Tibial nerve (tissue), 4 donors: ENCODE measurements around the gene APH1B.

Source experiments
- EP300 ChIP-seq, 2 donors: sonication (generic); formaldehyde crosslinking; IDR thresholded peaks; one replicate each; pipeline ENCODE4 v1.6.1; 2017; ENCODE audit warnings: antibody characterized with exemption in 2 of 2, mild to moderate bottlenecking in 1 of 2
- POLR2A ChIP-seq, 2 donors: fragments of 450-650 bp; IDR thresholded peaks; one replicate each; pipeline ENCODE4 v1.6.1; 2017; ENCODE audit warnings: antibody characterized with exemption in 2 of 2, mild to moderate bottlenecking in 2 of 2, moderate library complexity in 2 of 2
- TF ChIP-seq, protein P1 (sequence below), 5 experiments: fragments of 200-600 bp in 3 of 5; fragments of 450-650 bp in 2 of 5; sonication (generic) in 3 of 5; IDR thresholded peaks; one replicate each; pipeline ENCODE4 v1.5.1; 2016 to 2019; ENCODE audit warnings: antibody characterized with exemption in 5 of 5, mild to moderate bottlenecking in 3 of 5, moderate library complexity in 2 of 5

DNA sequence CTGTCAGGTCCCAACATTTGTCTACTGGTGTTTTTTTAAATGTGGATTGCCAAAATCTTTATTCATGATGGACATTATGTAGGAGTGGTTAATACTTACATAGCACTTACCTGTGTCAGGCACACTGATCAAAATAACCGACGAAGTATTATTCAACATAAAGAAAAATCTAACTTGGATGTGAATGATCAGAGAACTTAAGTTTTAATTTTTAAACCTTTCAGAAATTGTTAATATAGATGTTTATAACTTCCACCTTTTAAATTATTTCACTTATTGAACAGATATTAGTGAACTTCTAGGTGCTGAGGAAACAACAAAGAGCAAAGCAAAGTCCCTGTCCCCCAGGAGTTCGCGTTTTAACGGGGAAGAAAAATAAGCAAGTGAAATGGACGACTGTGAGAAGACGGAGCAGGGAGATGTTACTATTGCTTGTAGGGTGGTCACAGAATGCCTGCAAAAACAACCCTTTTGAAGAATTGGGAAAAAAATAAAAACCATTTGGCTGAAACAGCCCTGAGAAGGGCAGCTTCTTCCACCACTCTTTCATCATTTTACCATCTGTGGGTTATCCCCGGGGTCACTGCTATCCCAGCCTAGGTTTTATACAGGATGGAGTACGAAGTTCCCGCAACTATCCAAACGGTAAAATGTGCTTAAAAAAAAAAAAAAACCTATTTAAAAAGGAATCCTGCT, 915 bp upstream of the APH1B start:
- TF ChIP-seq, protein P1, sequence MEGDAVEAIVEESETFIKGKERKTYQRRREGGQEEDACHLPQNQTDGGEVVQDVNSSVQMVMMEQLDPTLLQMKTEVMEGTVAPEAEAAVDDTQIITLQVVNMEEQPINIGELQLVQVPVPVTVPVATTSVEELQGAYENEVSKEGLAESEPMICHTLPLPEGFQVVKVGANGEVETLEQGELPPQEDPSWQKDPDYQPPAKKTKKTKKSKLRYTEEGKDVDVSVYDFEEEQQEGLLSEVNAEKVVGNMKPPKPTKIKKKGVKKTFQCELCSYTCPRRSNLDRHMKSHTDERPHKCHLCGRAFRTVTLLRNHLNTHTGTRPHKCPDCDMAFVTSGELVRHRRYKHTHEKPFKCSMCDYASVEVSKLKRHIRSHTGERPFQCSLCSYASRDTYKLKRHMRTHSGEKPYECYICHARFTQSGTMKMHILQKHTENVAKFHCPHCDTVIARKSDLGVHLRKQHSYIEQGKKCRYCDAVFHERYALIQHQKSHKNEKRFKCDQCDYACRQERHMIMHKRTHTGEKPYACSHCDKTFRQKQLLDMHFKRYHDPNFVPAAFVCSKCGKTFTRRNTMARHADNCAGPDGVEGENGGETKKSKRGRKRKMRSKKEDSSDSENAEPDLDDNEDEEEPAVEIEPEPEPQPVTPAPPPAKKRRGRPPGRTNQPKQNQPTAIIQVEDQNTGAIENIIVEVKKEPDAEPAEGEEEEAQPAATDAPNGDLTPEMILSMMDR (IDR thresholded peaks at IDR 0.05), result no peak
- TF ChIP-seq EP300 (IDR thresholded peaks at IDR 0.05) (peak in 1 of 2 donors; percentile 11), POLR2A (IDR thresholded peaks at IDR 0.05) (no peak)
